K562 (cell line): ENCODE results near the gene CFDP1.
A peak's percentile ranks its signal among the peaks of the same experiment; 100 is the strongest.

Source experiments
- CBFB ChIP-seq: sonication (generic); formaldehyde crosslinking; IDR thresholded peaks from 2 replicates; pipeline ENCODE4 v1.4.0; 2020; ENCODE audit warnings: mild to moderate bottlenecking, missing genetic modification reagents
- EP300 ChIP-seq: IDR thresholded peaks from 2 replicates; pipeline ENCODE4 v1.6.1; 2012; ENCODE audit warnings: low read length, improper control_type of control experiment
- HDAC6 ChIP-seq: IDR thresholded peaks from 2 replicates; pipeline ENCODE4 v1.6.1; 2012; ENCODE audit warnings: low read depth, mild to moderate bottlenecking, control low read depth, inconsistent platforms, low read length, moderate library complexity
- RCOR1 ChIP-seq, 2 experiments: IDR thresholded peaks; 2 replicates each; pipeline ENCODE4 v1.6.1; 2012; ENCODE audit warnings: low read depth in 2 of 2, low read length in 2 of 2, borderline replicate concordance in 1 of 2, improper control_type of control experiment in 1 of 2
- SRF ChIP-seq, 2 experiments: fragments of 250-450, 450-650 bp in 1 of 2; sonication (Bioruptor Pico) in 1 of 2; sonication (generic) in 1 of 2; formaldehyde crosslinking; IDR thresholded peaks; 2 replicates each; pipeline versions ENCODE4 v1.5.0 to v1.5.1; 2020 to 2022; ENCODE audit warnings: mild to moderate bottlenecking in 1 of 2, missing genetic modification reagents in 1 of 2
- TAF1 ChIP-seq: IDR thresholded peaks from 2 replicates; pipeline ENCODE4 v1.6.1; 2011; ENCODE audit warnings: mild to moderate bottlenecking, low read length, moderate library complexity; ENCODE audit not compliant: insufficient read depth, control insufficient read depth, severe bottlenecking; ENCODE audit errors: extremely low read depth
- ZFX ChIP-seq: sonication (generic); formaldehyde crosslinking; IDR thresholded peaks from 2 replicates; pipeline ENCODE4 v1.8.0; 2022; ENCODE audit warnings: mild to moderate bottlenecking, missing genetic modification reagents, moderate library complexity
- TF ChIP-seq, protein P1 (sequence below), 3 experiments: IDR thresholded peaks in 2 of 3; conservative IDR thresholded peaks in 1 of 3; 2 replicates each; pipeline ENCODE4 v1.5.1; 2011 to 2012; ENCODE audit warnings: low read length in 3 of 3, mild to moderate bottlenecking in 3 of 3, control low read depth in 2 of 3, improper control_type of control experiment in 1 of 3, inconsistent platforms in 1 of 3, low read depth in 1 of 3, mixed read lengths in 1 of 3, moderate library complexity in 1 of 3; ENCODE audit not compliant: insufficient read depth in 2 of 3
- TF ChIP-seq, protein P2 (sequence below): conservative IDR thresholded peaks from 2 replicates; pipeline ENCODE4 v1.6.1; 2011; ENCODE audit warnings: low read depth, mild to moderate bottlenecking, low read length; ENCODE audit not compliant: control insufficient read depth

DNA sequence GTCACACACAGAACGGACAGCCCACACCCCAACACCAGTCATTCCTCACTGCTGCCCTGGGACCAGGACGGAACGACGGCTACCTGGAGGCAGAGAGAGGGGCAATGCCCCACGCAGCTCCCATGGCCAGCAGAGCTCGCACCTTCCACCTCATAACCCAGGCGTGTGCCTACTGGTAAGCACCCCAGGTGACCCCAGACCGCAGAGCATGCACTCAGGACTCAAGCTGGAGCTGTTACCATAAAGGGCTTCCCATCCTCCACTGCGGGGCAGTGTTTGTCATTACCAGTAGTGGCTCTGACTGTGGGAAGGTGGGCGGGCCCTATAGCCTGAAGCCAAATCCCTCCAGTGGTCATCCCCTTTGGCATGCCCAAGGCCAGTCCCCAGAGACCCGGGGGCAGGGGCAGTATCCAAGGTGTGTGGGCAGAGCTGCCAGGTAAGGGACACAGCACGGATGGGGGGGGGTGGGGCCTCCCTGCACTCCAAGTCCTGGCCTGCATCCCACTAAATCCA lies 177.2 kb downstream of the CFDP1 start:
- TF ChIP-seq, protein P1, sequence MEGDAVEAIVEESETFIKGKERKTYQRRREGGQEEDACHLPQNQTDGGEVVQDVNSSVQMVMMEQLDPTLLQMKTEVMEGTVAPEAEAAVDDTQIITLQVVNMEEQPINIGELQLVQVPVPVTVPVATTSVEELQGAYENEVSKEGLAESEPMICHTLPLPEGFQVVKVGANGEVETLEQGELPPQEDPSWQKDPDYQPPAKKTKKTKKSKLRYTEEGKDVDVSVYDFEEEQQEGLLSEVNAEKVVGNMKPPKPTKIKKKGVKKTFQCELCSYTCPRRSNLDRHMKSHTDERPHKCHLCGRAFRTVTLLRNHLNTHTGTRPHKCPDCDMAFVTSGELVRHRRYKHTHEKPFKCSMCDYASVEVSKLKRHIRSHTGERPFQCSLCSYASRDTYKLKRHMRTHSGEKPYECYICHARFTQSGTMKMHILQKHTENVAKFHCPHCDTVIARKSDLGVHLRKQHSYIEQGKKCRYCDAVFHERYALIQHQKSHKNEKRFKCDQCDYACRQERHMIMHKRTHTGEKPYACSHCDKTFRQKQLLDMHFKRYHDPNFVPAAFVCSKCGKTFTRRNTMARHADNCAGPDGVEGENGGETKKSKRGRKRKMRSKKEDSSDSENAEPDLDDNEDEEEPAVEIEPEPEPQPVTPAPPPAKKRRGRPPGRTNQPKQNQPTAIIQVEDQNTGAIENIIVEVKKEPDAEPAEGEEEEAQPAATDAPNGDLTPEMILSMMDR (IDR thresholded peaks at IDR 0.05 in 2 of 3, conservative IDR thresholded peaks at IDR 0.05 in 1 of 3; ENCODE audit: insufficient read depth in 2 of 3, low read depth in 1 of 3, low read length in 3 of 3): peak; percentile 41 to 56 (median 53); a peak in 4 of 6 replicates
- no peak for TF ChIP-seq CBFB
- no peak for TF ChIP-seq SRF (CRISPR knock-in tag; IDR thresholded peaks at IDR 0.05)
- no peak for TF ChIP-seq EP300
- TF ChIP-seq HDAC6: no peak
- no peak for TF ChIP-seq ZFX
- TF ChIP-seq, protein P2, sequence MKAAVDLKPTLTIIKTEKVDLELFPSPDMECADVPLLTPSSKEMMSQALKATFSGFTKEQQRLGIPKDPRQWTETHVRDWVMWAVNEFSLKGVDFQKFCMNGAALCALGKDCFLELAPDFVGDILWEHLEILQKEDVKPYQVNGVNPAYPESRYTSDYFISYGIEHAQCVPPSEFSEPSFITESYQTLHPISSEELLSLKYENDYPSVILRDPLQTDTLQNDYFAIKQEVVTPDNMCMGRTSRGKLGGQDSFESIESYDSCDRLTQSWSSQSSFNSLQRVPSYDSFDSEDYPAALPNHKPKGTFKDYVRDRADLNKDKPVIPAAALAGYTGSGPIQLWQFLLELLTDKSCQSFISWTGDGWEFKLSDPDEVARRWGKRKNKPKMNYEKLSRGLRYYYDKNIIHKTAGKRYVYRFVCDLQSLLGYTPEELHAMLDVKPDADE: no peak
- TF ChIP-seq TAF1: no peak
- TF ChIP-seq RCOR1 (IDR thresholded peaks at IDR 0.05; ENCODE audit: borderline replicate concordance in 1 of 2, low read depth in 2 of 2, low read length in 2 of 2): no peak
